HG03460 (cell line): ENCODE results near the gene UBE3B.

Experiments
- ATAC-seq: cut with Tn5 transposase; IDR thresholded peaks from one replicate; pipeline ENCODE4 v1.9.1; 2021; ENCODE audit not compliant: unreplicated experiment

Gene UBE3B

GRCh38 chr12:109527489-109528123 lies 50.2 kb downstream of the UBE3B start:
- ATAC-seq: no peak

GRCh38 chr12:109529691-109530640 lies 52.5 kb downstream of the UBE3B start:
- no peak for ATAC-seq

- no peak for ATAC-seq
Observed at GRCh38 chr12:109531411-109531810, 54.0 kb downstream of the UBE3B start.

GRCh38 chr12:109532721-109533486 lies 55.5 kb downstream of the UBE3B start:
- ATAC-seq: no peak

- no peak for ATAC-seq
Observed at GRCh38 chr12:109533487-109533740, 56.0 kb downstream of the UBE3B start.

- ATAC-seq: no peak
Observed at GRCh38 chr12:109534456-109534855, 57.0 kb downstream of the UBE3B start.

- no peak for ATAC-seq
Observed at GRCh38 chr12:109535231-109535862, 57.9 kb downstream of the UBE3B start.

GRCh38 chr12:109535863-109536250 lies 58.4 kb downstream of the UBE3B start:
- no peak for ATAC-seq

- ATAC-seq: no peak
Observed at GRCh38 chr12:109537136-109537535, 59.7 kb downstream of the UBE3B start.

- no peak for ATAC-seq
Observed at GRCh38 chr12:109538191-109538863, 60.9 kb downstream of the UBE3B start.

- no peak for ATAC-seq
Observed at GRCh38 chr12:109539508-109539907, 62.1 kb downstream of the UBE3B start.

- ATAC-seq: no peak
Observed at GRCh38 chr12:109540526-109541412, 63.3 kb downstream of the UBE3B start.

- no peak for ATAC-seq
Observed at GRCh38 chr12:109541413-109541726, 63.9 kb downstream of the UBE3B start.

GRCh38 chr12:109542014-109542413 lies 64.6 kb downstream of the UBE3B start:
- no peak for ATAC-seq

GRCh38 chr12:109542876-109543275 lies 65.4 kb downstream of the UBE3B start:
- no peak for ATAC-seq

GRCh38 chr12:109544955-109545531 lies 67.6 kb downstream of the UBE3B start:
- ATAC-seq: no peak

- no peak for ATAC-seq
Observed at GRCh38 chr12:109545826-109546225, 68.4 kb downstream of the UBE3B start.

GRCh38 chr12:109547286-109547685 lies 69.9 kb downstream of the UBE3B start:
- ATAC-seq: no peak

GRCh38 chr12:109548258-109548657 lies 70.8 kb downstream of the UBE3B start:
- no peak for ATAC-seq
